Stimulated activated CD8-positive, alpha-beta memory T cell treated with anti-CD3 and anti-CD28 coated beads, Interleukin-4, amount 100 ng/mL, for 4 hours (primary cell): ENCODE results near the gene FGF22.

Experiments
- DNase-seq, 2 donors: peaks; one replicate each; pipeline ENCODE4 v3.0.0-alpha.2; 2020; ENCODE audit warnings: low read depth in 2 of 2, low spot score in 1 of 2

Gene FGF22

DNA sequence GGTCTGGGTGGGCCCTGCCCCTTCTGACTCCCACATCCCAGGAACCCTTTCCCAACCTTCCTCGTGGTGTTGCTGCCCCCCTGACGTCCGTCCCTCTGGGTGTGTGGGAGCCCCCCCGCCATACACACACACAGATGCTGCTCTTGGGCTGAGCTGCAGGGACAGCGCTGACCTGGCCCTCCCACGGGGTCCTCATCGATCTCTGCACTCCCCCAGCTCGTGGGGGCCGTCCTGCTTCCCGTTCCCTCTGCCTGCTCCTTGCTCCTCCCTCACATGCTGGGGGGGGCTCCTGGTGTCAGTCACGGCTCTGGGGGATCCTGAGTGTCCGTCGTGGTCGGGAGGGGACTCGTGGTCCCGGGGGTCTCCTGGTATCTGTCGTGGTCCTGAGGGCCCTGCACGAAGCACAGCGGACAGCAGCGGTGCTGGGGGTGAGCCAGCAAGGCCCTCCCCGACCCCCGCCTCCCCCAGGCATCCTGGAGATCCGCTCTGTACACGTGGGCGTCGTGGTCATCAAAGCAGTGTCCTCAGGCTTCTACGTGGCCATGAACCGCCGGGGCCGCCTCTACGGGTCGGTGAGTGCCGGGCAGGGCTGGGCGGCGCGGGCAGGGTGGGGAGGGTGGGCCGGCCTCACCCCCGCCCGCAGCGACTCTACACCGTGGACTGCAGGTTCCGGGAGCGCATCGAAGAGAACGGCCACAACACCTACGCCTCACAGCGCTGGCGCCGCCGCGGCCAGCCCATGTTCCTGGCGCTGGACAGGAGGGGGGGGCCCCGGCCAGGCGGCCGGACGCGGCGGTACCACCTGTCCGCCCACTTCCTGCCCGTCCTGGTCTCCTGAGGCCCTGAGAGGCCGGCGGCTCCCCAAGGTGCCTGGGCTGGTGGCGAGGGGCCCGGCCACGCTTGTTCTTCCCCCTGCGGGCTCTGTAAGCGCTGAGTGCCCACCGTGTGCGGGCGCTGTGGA is 3.4 kb downstream of the FGF22 start:
- DNase-seq = no peak

DNA sequence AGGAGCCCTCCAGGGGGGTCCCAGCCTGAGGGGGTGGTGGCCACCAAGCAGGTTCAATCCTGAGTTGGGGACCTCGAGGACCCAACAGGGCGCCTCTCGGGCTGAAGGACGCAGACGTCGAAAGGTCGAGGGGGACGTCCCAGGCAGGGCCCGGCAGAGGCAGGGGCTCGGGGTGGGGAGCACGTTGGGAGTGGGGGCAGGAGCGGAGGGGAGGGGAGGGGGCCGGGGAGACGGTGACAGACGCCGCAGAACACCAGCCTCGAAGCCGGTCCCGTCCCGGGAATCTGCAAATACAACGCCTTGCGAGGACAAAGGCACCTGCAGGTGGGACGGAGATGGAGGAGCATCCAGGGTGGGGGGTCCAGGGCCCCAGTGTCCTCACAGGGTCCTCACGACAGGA is 4.1 kb downstream of the FGF22 start:
- no peak for DNase-seq

DNA sequence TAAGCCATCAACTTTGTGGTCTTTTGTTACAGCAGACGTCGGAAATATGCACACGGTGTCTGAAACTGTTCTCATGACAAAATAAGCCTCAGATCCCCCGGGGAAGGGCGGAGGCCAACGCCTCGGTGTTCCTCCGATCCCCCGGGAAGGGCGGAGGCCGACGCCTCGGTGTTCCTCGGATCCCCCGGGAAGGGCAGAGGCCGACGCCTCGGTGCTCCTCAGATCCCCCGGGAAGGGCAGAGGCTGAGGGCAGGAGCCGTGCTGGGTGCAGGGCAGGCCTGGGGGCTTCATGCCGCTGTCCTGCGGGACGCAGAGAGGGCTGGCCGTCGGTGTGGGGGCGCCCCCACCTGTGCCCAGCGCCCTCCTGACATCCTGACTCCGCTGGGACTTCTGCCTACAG is 4.7 kb downstream of the FGF22 start:
- no peak for DNase-seq

DNA sequence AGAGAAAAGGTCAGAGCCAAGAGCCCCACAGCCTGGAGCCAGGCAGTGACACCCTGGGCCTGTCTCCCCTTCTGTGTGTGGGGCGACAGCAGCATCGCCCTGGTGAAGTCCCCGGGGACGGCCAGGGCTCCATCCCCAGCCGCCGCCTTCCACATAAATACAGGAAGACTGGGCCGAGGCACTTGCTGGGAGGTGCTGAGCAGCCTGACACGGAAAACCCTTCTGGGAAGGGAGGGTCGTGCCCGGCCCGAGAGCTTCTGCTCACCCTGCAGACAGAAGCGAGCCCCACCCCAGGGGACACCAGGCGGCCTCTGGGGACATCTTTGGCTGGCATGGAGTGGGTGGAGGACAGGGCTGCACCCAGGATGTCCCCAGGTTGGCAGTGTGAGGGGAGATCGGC is 5.1 kb downstream of the FGF22 start:
- DNase-seq = no peak

DNA sequence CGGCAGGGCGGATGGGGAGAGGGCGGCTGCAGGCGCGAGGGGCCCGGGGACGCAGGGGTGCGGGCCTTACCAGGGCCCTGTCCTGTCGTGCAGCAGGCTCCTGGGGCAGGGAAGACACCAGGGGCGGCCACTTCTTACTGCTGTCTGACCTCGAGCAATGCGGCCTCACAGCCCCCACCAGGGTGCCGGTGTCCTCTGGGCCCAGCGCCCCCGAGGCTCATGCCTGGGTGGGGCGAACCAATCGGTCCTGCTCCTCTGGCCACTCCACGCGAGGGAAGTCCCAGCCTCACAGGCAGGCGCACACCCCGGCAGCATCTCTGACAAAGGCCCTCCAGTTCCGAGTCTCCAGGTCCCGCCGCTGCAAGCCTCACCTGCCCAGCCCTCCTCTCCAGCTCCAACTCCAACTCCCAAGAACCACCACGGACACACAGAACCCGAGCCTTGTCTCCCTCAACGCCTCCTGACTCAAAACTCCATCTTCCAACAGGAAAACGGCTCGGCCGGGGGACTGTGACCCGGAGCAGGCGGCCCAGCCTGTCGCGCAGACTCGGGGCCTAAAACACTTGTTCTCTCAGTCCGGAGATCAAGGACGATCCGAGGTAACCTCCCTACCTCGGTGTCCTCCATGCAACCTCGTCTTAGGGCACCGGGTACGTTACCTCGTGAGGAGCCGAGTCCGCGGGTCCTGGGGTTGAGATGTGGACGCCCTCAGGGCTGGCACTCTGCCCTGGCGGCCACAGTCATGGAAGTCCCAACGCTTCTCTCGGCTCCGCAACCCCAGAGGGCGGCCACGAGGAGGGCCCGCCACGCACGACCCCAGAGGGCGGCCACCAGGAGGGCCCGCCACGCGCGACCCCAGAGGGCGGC is 6.5 kb downstream of the FGF22 start:
- no peak for DNase-seq

DNA sequence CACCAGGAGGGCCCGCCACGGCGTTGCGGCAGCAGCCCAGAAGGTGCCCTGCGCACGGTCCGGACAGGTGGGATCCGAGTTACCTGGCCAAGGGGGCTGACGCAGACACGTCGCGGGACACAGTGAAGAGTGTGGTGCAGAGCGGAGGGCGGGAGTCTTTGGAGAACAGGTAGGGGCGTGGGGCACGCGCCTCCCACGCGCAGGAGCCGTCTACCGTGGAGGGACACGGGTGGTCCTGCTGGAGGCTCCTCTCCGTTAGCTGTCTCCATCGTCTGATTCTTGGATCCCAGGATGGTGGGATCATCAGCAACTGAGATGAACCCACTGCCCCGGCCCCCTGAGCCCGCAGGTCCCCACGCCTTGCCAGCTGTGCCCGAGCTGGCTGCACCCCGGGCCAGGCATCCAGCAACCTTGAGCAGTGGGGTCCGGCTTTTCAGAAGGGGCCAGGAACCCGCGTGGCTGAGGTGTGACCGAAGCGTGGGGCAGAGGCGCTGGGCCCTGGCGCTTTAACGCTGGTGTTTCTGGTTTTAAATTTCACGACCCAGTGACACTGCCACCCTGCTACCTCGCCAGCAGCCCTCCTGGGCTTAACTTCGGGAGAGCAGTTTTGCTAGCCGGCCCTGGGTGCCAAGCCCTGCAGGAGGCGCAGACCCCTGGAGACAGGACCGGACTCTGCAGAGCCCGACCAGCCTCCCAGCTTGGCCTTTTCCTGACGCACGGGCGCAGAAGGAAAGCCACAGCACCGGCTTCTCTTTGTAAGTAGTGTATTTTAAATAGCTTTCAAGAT is 7.3 kb downstream of the FGF22 start:
- no peak for DNase-seq

DNA sequence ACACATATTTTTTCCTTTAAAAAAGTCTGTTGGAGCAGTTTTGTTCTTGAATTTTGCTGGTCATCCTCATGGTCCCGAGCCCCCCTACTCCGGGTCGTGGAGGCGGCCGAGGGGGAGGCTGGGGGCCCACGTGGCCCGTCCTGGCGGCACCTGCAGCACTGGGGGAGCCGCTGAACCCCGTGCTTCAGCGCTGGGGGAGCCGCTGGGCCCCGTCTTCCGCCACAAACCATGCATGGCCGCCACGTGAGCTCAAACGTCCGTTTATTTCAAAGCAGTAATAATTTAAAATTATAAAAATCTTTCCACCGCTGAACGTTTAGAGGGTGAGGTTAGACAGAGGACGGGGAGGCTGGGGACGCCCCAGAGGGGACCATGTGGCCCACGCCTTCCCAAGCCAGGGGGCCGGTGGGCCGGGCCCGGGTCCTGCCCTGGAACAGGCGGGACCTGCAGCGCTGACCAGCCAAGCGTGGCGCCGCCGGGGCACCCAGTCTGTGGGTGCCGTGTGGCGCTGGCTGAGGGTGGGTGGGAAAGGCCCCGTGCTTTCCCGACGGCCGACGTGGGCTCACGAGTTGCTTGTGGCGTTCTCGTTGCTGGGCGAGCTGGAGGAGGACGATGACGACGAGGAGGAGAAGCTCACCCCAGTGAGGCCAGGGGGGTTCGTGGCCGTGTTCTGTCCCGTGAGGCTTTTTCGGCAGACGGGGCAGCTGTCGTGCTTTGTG is 8.0 kb downstream of the FGF22 start:
- DNase-seq = no peak

DNA sequence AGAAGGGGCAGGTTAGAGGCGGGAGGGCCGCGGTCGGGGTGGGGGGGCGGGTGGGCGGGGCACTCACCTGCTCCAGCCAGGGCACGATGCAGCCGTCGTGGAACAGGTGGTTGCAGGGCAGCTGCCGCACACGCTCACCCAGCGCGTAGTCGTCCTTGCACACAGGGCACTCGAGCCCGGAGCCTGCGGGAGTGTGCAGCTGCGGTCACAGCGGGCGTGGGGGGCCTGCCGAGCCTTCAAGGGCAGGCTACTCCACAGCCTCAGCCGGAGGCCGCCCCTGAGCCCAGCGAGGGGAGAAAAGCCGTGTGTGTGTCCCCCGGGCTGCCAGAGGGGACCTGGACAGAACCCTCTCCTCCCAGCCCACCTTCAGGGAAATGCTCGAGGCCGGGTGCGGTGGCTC is 8.6 kb downstream of the FGF22 start:
- DNase-seq = no peak

DNA sequence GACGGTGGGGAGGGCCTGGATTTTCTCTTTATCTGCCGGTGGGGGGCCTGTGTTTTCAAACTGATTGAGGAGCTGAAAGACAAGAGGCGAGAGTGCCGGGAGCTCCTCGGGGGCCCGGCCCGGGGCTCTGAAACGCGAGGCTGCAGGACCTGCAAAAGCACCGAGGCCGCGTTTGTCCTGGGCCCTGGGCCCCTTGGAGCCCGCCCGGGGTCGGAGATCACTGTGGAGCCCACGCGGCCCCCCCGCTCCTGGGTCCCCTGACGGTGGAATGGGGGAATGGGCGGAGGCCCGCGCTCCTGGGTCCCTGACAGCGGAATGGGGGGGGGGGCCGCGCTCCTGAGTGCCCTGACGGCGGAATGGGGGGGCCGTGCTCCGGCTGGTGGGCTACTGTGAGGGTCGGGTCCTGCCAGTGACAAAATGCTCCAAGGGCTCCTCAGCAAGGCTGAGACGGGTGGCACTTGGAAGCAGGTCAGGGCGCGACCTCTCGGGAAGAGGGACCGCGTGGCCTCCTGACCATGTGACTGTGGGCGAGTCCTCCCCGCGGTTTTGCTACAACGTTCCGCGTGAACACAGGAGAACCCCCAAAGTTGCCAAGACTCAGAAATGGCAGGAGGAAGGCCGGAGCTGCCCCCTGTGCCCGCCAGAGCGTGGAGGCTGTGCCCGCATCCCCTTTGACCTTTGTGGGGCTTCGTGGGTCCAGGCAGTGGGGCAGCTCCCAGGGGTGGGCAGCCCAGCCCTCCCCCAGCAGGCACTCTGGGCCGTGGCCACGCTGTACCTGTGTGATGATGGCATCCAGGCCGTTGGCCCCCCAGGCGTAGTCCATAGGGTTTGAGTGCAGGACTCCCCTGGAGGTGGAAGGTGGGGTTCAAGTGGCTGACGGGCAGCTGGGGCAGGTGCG is 9.5 kb downstream of the FGF22 start:
- DNase-seq = no peak

DNA sequence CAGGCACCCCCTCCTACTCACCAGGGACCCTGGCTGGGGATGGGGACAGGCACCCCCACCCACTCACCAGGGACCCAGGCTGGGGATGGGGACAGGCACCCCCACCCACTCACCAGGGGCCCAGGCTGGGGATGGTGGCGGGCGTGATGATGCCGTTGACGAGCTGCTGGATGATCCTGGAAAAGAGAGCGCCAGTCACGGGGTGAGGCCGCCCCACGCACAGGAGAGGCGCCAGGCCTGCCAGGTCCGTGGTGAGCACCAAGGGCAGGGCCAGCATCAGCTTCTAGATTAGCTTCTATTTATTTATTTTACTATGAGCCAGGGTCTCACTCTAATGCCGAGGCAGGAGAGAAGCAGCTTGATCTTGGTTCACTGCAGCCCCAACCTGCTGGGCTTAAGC is 10.4 kb downstream of the FGF22 start:
- no peak for DNase-seq

DNA sequence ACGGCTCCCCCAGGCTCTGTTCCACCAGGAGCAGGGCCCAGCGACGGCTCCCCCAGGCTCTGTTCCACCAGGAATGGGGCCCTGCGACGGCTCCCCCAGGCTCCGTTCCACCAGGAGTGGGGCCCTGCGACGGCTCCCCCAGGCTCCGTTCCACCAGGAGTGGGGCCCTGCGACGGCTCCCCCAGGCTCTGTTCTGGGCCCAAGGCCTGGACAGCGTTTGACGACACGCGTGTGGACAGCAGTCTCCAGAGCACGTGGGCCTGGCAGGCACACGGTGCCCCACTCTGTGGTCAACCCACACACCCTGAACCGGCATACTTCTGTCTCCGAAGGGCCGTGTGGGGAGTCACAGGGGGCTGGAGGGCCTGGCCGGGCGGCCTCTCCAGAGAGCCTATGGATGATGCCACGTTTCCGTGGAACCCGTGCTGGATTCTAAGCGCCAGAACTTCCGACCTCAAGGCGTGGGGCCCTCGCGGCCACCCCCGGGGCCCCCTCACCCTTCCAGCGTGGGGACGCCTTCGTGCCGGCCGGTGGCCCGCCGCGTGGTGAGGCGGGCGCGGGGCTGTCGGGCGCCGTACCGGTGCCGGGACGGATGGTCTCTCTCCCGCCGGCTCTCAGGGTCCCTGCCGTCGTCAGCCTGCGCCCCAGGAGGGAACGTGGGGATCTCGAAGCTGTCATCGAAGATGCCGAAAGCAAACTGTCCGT is 11.6 kb downstream of the FGF22 start:
- no peak for DNase-seq

DNA sequence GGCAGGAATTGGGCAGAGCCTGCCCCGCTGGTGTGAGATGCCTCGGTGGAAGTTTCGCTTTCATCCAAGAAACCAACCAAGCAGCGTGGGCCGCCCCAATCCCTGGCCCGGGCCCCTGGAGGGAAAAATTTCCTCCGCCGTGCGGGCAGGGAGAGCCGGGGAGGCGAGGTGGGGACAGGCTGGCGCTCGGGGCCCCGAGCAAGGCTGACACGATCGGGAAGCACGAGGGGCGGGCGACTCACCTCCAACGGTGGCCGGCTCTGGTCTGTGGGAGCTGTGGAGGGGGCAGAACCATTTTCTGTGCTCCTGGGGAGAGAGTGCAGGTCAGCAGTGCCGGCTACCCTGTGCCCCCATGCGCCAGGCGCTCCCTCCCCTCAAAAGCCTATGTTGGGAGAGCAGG is 12.3 kb downstream of the FGF22 start:
- no peak for DNase-seq

DNA sequence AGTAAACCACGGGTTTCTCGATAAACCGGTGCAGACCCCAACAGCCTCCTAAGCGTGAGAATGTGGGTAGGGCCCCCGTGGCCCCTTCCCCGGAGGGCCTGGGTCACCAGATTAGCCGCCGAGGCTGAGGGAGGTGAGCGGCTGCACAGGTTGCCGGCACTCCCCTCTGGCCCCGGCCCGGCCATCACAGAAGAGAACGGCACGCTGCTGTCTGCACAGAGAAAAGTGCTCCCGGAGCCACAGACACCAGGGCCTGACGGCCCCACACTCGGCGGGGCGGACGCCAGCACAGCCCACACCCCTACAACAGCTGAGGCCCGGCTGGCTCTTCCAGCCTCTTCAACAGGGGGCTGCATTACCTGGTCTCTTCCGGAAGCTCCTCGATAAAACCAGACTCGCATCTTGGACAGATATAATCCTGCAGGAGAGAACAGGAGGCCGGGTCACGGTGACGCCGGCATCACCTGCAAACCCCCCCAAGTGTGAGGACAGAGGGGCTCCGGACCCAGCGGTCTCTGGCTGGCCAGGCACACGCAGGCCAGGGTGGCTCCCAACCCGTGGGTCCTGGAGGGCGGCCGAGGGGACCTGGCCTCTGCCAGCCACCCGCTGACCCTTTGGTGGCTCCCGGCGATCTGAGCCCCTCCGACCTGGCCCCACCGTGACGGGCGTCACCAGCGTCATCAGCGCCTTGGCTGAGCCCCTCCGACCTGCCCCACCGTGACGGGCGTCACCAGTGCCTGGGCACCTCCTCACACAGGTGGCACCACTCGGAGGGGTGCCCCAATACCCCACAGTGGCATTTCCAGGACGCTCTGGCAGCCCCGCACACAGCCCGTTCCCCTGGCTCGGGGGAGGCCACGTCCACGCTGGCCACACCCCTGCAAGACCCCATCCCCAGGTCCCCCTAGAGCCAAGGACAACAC is 13.0 kb downstream of the FGF22 start:
- DNase-seq = no peak

DNA sequence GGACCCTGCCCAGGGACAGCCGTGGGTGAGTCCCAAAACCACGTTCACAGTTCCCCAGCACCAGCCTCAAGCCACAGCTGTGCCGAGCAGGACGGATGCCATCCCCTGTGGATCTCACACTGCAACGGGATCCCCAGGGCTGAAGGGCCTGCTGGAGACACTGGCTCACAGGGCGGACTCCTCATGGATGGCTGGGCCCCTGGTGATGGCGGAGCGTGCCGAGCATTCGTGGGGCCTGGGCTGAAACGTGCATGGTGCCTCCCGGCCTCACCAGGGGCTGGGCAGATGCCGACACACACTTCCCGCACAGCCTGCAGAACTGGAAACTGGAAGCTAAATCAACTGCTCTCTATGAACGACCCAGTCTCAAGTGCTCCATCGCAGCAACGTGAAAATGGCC is 13.7 kb downstream of the FGF22 start:
- no peak for DNase-seq

DNA sequence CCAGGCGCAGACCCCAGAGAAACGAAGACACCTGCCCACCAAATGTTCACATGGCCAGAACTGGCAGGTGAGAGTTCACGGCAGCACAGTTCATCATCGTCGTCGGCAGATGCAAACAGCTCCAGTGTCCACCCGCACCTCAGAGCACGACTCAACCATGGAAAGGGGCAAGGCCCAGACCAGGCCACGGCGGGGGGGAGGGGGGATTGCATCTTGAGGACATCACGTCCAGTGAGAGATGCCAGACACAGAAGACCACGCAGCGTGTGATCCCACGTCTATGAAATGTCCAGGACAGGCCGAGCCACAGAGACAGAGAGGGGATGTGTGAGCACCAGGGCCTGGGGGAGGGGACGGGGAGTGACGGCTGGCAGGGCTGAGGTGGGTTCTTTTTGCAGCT is 16.0 kb downstream of the FGF22 start:
- DNase-seq = no peak

DNA sequence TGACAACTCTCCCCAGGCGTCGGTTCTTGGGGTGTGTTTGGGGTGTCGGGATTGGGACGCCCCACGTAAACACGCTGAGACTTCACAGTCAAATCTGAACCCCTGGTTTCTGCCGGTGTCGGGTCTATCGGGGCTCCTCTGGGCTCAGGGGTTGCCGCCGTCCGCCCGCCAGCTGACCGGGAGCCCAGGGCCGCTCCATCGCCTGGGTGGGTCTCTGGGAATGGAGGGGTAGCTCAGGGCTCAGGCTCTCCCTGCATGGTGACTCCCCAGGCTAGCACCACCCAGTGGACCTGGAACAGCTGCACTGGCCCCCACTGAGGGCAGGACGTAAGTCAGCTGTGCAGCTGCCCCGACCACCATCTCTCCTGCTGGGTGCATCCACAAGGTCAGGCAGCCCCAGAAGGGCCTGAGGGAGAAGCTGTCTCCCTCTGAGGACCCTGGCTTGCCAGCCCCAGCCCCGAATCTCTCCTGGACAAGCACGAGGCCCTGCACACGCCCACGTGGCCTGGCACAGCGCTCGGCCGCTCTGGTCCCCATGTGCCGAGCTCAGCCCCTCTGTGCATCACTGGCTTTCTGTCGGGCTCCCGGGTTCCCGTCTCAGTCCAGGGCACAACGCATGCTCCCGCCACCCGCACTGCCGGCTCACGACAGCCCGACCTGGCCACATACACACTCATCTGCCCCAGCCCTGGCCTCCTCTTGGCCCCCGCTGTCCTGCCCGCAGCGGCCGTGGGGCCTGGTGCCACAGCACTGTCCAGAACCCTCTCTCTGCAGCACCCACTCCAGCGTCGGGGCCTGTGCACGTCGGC is 17.3 kb downstream of the FGF22 start:
- DNase-seq = no peak

DNA sequence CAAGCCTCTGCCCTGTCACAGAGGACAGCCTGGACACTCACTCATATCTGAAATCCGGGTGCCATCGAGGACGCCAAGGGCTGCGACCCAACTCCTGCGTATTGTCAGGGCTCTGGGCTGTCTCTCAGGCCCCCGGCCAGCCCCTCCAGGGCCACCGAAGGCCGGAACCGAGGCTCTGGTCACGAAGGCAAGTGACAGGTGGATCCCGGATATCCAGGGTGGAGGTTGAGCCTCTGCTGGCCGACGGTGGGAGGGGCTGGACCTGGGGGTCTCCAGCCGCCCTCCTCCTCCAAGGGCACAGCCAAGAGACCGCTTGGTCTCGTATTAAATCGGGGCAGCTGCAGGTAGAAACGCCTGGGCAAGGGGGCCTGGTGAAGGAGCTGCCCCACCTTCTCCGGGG is 17.9 kb downstream of the FGF22 start:
- DNase-seq = no peak
